HL-60 (cell line): Measurements from ENCODE around the gene ABHD10.

Experiments
- DNase-seq, 2 experiments: peaks; one replicate each; pipeline ENCODE4 v3.0.0-alpha.2; 2010 to 2020; ENCODE audit warnings: low read depth in 1 of 2, low spot score in 1 of 2
- H3K27ac ChIP-seq: fragments of 250-450 bp; sonication (Bioruptor Pico); replicated peaks from 2 replicates; pipeline ENCODE4 v1.5.1; 2020; ENCODE audit warnings: mild to moderate bottlenecking, moderate library complexity
- H3K27me3 ChIP-seq: fragments of 250-450 bp; sonication (Bioruptor Pico); 2 replicates; pipeline ENCODE4 v1.5.1; 2021; ENCODE audit warnings: mild to moderate bottlenecking, moderate library complexity; ENCODE audit not compliant: insufficient read depth, poor library complexity, severe bottlenecking
- H3K4me3 ChIP-seq: replicated peaks from 2 replicates; pipeline ENCODE4 v1.5.1; 2011; ENCODE audit warnings: mild to moderate bottlenecking, control low read depth, low read length; ENCODE audit not compliant: insufficient read depth
- CTCF ChIP-seq: IDR thresholded peaks from one replicate; pipeline ENCODE4 v1.5.1; 2011; ENCODE audit warnings: low read length, control low read depth, inconsistent platforms; ENCODE audit not compliant: insufficient read depth
- GABPA ChIP-seq: IDR thresholded peaks from 2 replicates; pipeline ENCODE4 v1.6.1; 2012; ENCODE audit warnings: low read depth
- POLR2AphosphoS5 ChIP-seq: IDR thresholded peaks from 2 replicates; pipeline ENCODE4 v1.6.1; 2012; ENCODE audit warnings: low read depth
- REST ChIP-seq: IDR thresholded peaks from 2 replicates; pipeline ENCODE4 v1.6.1; 2012; ENCODE audit warnings: low read depth; ENCODE audit not compliant: insufficient replicate concordance
- SPI1 ChIP-seq: IDR thresholded peaks from 2 replicates; pipeline ENCODE4 v1.6.1; 2012; ENCODE audit warnings: low read depth, mild to moderate bottlenecking, borderline replicate concordance

Gene ABHD10

GRCh38 chr3:111993038-111993437 lies 14.2 kb downstream of the ABHD10 start:
- H3K4me3 ChIP-seq: no peak overlapping the region
- DNase-seq: no peak
- no peaks in the 10 kb centered on the region for H3K27me3 ChIP-seq
- H3K27ac ChIP-seq: no peak overlapping the region
- TF ChIP-seq SPI1 (no peak), POLR2AphosphoS5 (no peak), CTCF (no peak), REST (no peak), GABPA (no peak)

- TF ChIP-seq CTCF: no peak
- TF ChIP-seq REST: no peak
- TF ChIP-seq GABPA: no peak
- no peak for TF ChIP-seq POLR2AphosphoS5
- no peak for TF ChIP-seq SPI1
- H3K27me3 ChIP-seq: peaks cover 14% of the 10 kb centered on the region
- no peak within 1 kb of the TSS for H3K27ac ChIP-seq
- DNase-seq: no peak
- H3K4me3 ChIP-seq: no peak within 1 kb of the TSS
These were observed 20.0 kb downstream of the ABHD10 start, which contains the start of gene TAGLN3 for GRCh38 chr3:111998636-111999483. Gene TAGLN3, plus strand, starts transcription at chr3:111998922. Its CDS starts 501 bp downstream, at chr3:111999423.

GRCh38 chr3:111999484-112000324 lies 20.9 kb downstream of the ABHD10 start:
- TF ChIP-seq CTCF: no peak
- no peak for TF ChIP-seq SPI1
- TF ChIP-seq GABPA: no peak
- TF ChIP-seq REST: no peak
- no peak for DNase-seq
- Histone ChIP-seq H3K4me3 (no peak overlapping the region), H3K27me3 (peaks cover 14% of the 10 kb centered on the region), H3K27ac (no peak overlapping the region)
